SH-SY5Y (cell line): ENCODE measurements around the gene BPI.

ENCODE experiments used
- GATA2 ChIP-seq: IDR thresholded peaks from 2 replicates; pipeline ENCODE4 v1.6.1; 2011; ENCODE audit warnings: mild to moderate bottlenecking, low read depth, low read length
- GATA3 ChIP-seq: IDR thresholded peaks from 2 replicates; pipeline ENCODE4 v1.6.1; 2011; ENCODE audit warnings: low read depth, mild to moderate bottlenecking, low read length, moderate library complexity

DNA sequence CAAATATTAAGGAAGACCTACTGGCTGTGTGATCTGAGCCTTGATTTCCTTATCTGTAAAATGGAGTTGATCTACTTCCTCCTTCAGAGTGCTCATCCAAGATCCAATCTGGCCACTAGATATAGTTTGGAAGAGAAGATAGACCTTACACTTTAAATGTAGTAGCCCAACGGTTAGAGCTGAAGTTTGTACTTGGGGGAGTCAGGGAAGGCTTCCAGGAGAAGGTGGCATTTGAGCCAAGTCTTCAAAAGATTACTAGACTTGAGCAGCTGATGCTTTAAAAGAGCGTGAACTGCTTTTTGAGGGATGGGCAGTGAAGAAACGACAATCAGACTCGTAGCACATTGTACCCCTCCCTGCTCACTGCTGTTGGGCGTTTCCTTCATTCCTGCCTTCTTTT, 45.9 kb downstream of the BPI start:
- TF ChIP-seq GATA3 = no peak
- no peak for TF ChIP-seq GATA2
